Calu3 (cell line): ENCODE data around the gene HIPK3. TPM values are rescaled to one million over a fixed set of nuclear protein-coding genes. Genes with fewer than 3 reads are reported as not detected.
"Not testable (repeated sequence)": the region's sequence is repeated elsewhere in the genome, so short reads cannot be mapped to it uniquely, and the experiment has no call there.

ENCODE experiments used
- BruUV-seq: library from RNA; stranded (reverse); fragments of 400-500 nt; replicated peaks from 2 replicates; lab custom pipeline; 2021; lab: Mats Ljungman, UMichigan
- CTCF ChIA-PET: fragments of 300-600 bp; sonication (Branson Sonifier 250); formaldehyde crosslinking; loops from one replicate; lab custom pipeline; 2022; ENCODE audit warnings: antibody characterized with exemption; lab: Charles Lee
- DNase-seq: peaks from one replicate; pipeline ENCODE4 v3.0.0; 2022
- H3K27ac Mint-ChIP-seq: one replicate; pipeline ENCODE4 v1.8.0; 2022; ENCODE audit warnings: mixed read lengths; ENCODE audit not compliant: unreplicated experiment
- H3K27me3 Mint-ChIP-seq: one replicate; pipeline ENCODE4 v1.8.0; 2022; ENCODE audit warnings: mixed read lengths; ENCODE audit not compliant: unreplicated experiment
- H3K36me3 Mint-ChIP-seq: one replicate; pipeline ENCODE4 v1.8.0; 2022; ENCODE audit warnings: mild to moderate bottlenecking, moderate library complexity, mixed read lengths; ENCODE audit not compliant: insufficient read depth, unreplicated experiment
- H3K4me1 Mint-ChIP-seq: one replicate; pipeline ENCODE4 v1.8.0; 2022; ENCODE audit warnings: mild to moderate bottlenecking, low read depth, mixed read lengths; ENCODE audit not compliant: unreplicated experiment
- H3K4me3 Mint-ChIP-seq: one replicate; pipeline ENCODE4 v1.8.0; 2022; ENCODE audit warnings: mild to moderate bottlenecking, low read depth, moderate library complexity, mixed read lengths; ENCODE audit not compliant: unreplicated experiment
- H3K9me3 Mint-ChIP-seq: one replicate; pipeline ENCODE4 v1.8.0; 2022; ENCODE audit warnings: low read depth, mixed read lengths; ENCODE audit not compliant: unreplicated experiment
- CTCF ChIP-seq: fragments of 200-600 bp; IDR thresholded peaks from one replicate; pipeline ENCODE4 v1.8.0; 2022; ENCODE audit warnings: antibody characterized with exemption; ENCODE audit not compliant: unreplicated experiment
- intact Hi-C: fragments of 100-400 bp; cut with micrococcal nuclease; formaldehyde crosslinking; loops from one replicate; pipeline ENCODE4 v1.10.0; 2022; ENCODE audit not compliant: unreplicated experiment
- total RNA-seq: library from RNA; stranded (reverse); gene quantifications from 2 replicates; pipeline ENCODE4 v1.2.3, GENCODE V29; 2022

Gene HIPK3
- total RNA-seq, 1 experiment from 2014 or later: 53.6 TPM

GRCh38 chr11:33362051-33362910, 105.1 kb downstream of the HIPK3 start:
- Mint-ChIP-seq H3K27me3 (no peaks in the 10 kb centered on the region), H3K9me3 (no peaks in the 10 kb centered on the region), H3K27ac (no peak overlapping the region), H3K4me1 (no peaks in the 10 kb centered on the region), H3K36me3 (no peaks in the 10 kb centered on the region), H3K4me3 (no peak overlapping the region)
- TF ChIP-seq CTCF: peak; percentile 54
- intact Hi-C loops: loop anchor here (1.0 kb wide), 3 partner anchors 326 to 467 kb away; no protein-coding TSS in a partner anchor
- peak; percentile 17 for DNase-seq
- CTCF ChIA-PET: interaction anchor here (0.6 to 1.5 kb wide), 2 partner anchors 196 to 380 kb away, joined by 3 to 6 read pairs; no protein-coding TSS in a partner anchor
- BruUV-seq: no TSS peak

- Mint-ChIP-seq H3K27me3 (no peaks in the 10 kb centered on the region), H3K27ac (no peak overlapping the region), H3K36me3 (peaks cover 9% of the 10 kb centered on the region), H3K4me3 (no peak overlapping the region), H3K9me3 (no peaks in the 10 kb centered on the region), H3K4me1 (peaks cover 32% of the 10 kb centered on the region)
- no peak for DNase-seq
- no TSS peak for BruUV-seq
- intact Hi-C loops: no loop called here
- TF ChIP-seq CTCF: no peak
- CTCF ChIA-PET: no interaction called here
These were observed 109.7 kb downstream of the HIPK3 start for GRCh38 chr11:33366918-33367317.

GRCh38 chr11:33368475-33368874, 111.3 kb downstream of the HIPK3 start:
- BruUV-seq, H3K27me3 Mint-ChIP-seq, H3K4me3 Mint-ChIP-seq, intact Hi-C loops, H3K36me3 Mint-ChIP-seq, H3K27ac Mint-ChIP-seq, DNase-seq, H3K9me3 Mint-ChIP-seq, CTCF ChIA-PET: not testable (repeated sequence)
- H3K4me1 Mint-ChIP-seq: peaks cover 48% of the 10 kb centered on the region

GRCh38 chr11:33368931-33369330, 111.8 kb downstream of the HIPK3 start:
- DNase-seq: no peak
- TF ChIP-seq CTCF: no peak
- intact Hi-C loops: no loop called here
- no peaks in the 10 kb centered on the region for H3K27me3 Mint-ChIP-seq
- CTCF ChIA-PET: no interaction called here
- H3K4me3 Mint-ChIP-seq: no peak overlapping the region
- no peaks in the 10 kb centered on the region for H3K9me3 Mint-ChIP-seq
- H3K4me1 Mint-ChIP-seq: peaks cover 53% of the 10 kb centered on the region
- BruUV-seq: no TSS peak
- no peak overlapping the region for H3K27ac Mint-ChIP-seq
- H3K36me3 Mint-ChIP-seq: peaks cover 9% of the 10 kb centered on the region
